ENCODE results near the gene PPP1R14D. TPM values are rescaled to one million over a fixed set of nuclear protein-coding genes. Genes with fewer than 3 reads are reported as not detected.

PPP1R14D gene
- total RNA-seq: not detected

GRCh38 chr15:40828447-40829036 lies at the start of gene PPP1R14D:
Gene PPP1R14D (minus strand): TSS chr15:40828708. CDS start chr15:40828641, 67 bp downstream.

GRCh38 chr15:40873694-40874561 lies 45.4 kb upstream of the PPP1R14D start, which contains the start of gene RHOV:
Gene RHOV (minus strand): TSS chr15:40874234. CDS start chr15:40874139, 95 bp downstream.

DNA sequence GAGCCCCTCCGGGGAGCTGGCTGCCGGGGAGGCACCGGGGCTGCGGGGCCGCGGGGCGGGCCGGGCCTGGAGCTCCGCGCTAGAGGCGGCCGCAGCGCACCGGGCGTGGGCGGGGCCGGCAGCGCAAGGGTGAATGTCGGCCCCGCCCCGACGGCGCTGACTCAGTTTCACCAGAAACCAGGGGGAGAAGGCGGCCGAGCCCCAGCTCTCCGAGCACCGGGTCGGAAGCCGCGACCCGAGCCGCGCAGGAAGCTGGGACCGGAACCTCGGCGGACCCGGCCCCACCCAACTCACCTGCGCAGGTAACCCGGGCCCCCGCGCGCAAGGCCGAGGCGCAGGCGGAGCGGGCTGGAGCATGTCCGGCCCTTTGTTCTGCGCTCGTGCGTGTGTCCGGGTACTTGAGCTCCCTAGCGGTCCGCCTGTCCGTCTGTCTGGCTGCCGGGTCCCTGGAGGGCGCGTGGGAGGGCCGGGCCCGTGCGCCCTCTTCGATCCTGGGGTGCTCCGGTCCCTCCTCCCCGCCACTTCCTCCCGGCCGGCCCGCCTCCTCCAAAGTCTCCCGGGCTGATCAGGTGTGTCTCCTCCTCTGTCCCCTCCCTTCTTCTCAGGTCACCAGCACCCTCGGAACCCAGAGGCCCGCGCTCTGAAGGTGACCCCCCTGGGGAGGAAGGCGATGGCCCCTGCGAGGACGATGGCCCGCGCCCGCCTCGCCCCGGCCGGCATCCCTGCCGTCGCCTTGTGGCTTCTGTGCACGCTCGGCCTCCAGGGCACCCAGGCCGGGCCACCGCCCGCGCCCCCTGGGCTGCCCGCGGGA lies 15.6 kb upstream of the PPP1R14D start, which contains the start of gene SPINT1:
SPINT1 (plus strand) TSS at position 164 of the 811 bp plus-strand sequence; CDS start at position 671, 507 bp downstream.

DNA sequence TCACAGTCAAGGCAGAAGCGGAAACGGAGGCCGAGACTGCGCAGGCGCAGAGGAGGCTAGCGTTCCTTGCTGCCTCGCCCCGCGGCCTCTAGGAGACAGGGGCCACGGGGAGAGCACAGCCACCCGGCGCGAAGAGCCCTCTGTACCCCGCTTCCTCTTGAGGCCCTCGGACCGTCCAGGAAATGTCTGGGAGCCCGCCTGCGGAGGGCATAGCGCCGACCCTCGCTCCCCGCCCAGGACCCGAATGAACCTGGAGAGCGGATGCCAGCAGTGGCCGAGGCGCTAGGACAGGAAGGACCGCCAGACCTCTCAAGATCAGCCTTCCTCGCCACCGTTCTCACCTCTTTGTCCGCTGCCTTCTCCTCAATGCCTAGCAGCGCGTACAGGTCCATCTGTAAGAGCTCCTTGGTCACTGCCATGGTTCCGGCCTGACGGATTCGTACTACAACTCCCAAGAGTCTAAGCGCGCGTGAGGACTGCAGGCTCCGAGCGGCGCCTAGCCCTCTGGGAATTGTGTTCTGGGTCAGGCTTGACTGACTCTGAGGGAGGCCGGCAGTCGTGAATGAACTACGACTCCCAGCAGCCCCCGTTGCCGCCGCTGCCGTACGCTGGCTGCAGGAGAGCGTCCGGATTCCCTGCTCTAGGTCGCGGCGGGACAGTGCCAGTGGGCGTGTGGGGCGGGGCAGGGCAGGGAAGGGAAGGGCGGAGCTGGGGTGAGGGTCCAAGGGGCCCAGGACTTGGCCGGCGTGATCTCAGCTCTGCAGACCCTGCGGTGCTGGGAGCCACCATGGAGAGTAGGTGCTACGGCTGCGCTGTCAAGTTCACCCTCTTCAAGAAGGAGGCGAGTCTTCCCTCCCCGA lies 21.2 kb downstream of the PPP1R14D start, which contains the start of the genes DNAJC17 and ZFYVE19:
DNAJC17 (minus strand) TSS at position 446 of the 860 bp plus-strand sequence; CDS start at position 419, 27 bp downstream.
ZFYVE19 (plus strand) TSS at position 62 of the 860 bp plus-strand sequence; CDS start at position 563, 501 bp downstream.

GRCh38 chr15:40769274-40770146 lies 59.0 kb downstream of the PPP1R14D start, which contains the start of gene C15orf62:
Gene C15orf62 (plus strand): TSS chr15:40769980. CDS start chr15:40770496, 516 bp downstream.

Small RNA genes within 50 kb of the gene (small RNA-seq; reads per million reads assigned to genes)
- not detected for gene AC025166.1 (ENCODE audit: low replicate concordance)

Other genes starting within 250 kb of the PPP1R14D start
- gene KNL1, start 234.5 kb downstream of the PPP1R14D start, total RNA-seq: 13.7 TPM
- 2.7 TPM for gene RAD51, start 133.5 kb downstream of the PPP1R14D start, total RNA-seq
- gene RMDN3, start 73.5 kb downstream of the PPP1R14D start, total RNA-seq: 26.0 TPM
- 26.7 TPM for gene GCHFR, start 64.6 kb downstream of the PPP1R14D start, total RNA-seq
- 0.12 TPM for gene C15orf62, start 58.7 kb downstream of the PPP1R14D start, total RNA-seq
- gene ZFYVE19, start 21.6 kb downstream of the PPP1R14D start, total RNA-seq: 26.6 TPM
- gene DNAJC17, start 21.2 kb downstream of the PPP1R14D start, total RNA-seq: 18.1 TPM
- 105 TPM for gene SPINT1, start 15.3 kb upstream of the PPP1R14D start, total RNA-seq
- 3.3 TPM for gene RHOV, start 45.5 kb upstream of the PPP1R14D start, total RNA-seq
- gene VPS18, start 65.7 kb upstream of the PPP1R14D start, total RNA-seq: 23.5 TPM
- 28.3 TPM for gene DLL4, start 100.6 kb upstream of the PPP1R14D start, total RNA-seq
- 1.6 TPM for gene CHAC1, start 124.8 kb upstream of the PPP1R14D start, total RNA-seq